ENCODE measurements around the gene CBLN1.
"Not testable (repeated sequence)": the region's sequence is repeated elsewhere in the genome, so short reads cannot be mapped to it uniquely, and the experiment has no call there.

The CBLN1 gene

GRCh38 chr16:49277766-49278566 is 3.7 kb downstream of the CBLN1 start:
- no peak for DNase-seq (ENCODE audit: low read depth)

GRCh38 chr16:49277386-49277742 is 4.3 kb downstream of the CBLN1 start:
- DNase-seq (ENCODE audit: low read depth), result no peak

- no peak for DNase-seq (ENCODE audit: low read depth)
Measured at GRCh38 chr16:49276646-49277385, 4.8 kb downstream of the CBLN1 start.

GRCh38 chr16:49275870-49276269 is 5.8 kb downstream of the CBLN1 start:
- DNase-seq (ENCODE audit: low read depth), result no peak

GRCh38 chr16:49275050-49275730 is 6.4 kb downstream of the CBLN1 start:
- DNase-seq (ENCODE audit: low read depth), result no peak

- no peak for DNase-seq (ENCODE audit: low read depth)
Measured at GRCh38 chr16:49274591-49274990, 7.0 kb downstream of the CBLN1 start.

GRCh38 chr16:49273771-49274170 is 7.9 kb downstream of the CBLN1 start:
- DNase-seq (ENCODE audit: low read depth), result no peak

- no peak for DNase-seq (ENCODE audit: low read depth)
Measured at GRCh38 chr16:49271363-49271762, 10.3 kb downstream of the CBLN1 start.

- no peak for DNase-seq (ENCODE audit: low read depth)
Measured at GRCh38 chr16:49269201-49269600, 12.4 kb downstream of the CBLN1 start.

GRCh38 chr16:49268667-49269066 is 13.0 kb downstream of the CBLN1 start:
- no peak for DNase-seq (ENCODE audit: low read depth)

- no peak for DNase-seq (ENCODE audit: low read depth)
Measured at GRCh38 chr16:49262501-49262900, 19.1 kb downstream of the CBLN1 start.

GRCh38 chr16:49261930-49262329 is 19.7 kb downstream of the CBLN1 start:
- DNase-seq (ENCODE audit: low read depth), result no peak

GRCh38 chr16:49260956-49261530 is 20.6 kb downstream of the CBLN1 start:
- DNase-seq (ENCODE audit: low read depth), result no peak

- DNase-seq (ENCODE audit: low read depth), result no peak
Measured at GRCh38 chr16:49260253-49260652, 21.4 kb downstream of the CBLN1 start.

- DNase-seq (ENCODE audit: low read depth), result no peak
Measured at GRCh38 chr16:49259330-49259729, 22.3 kb downstream of the CBLN1 start.

GRCh38 chr16:49250689-49251088 is 30.9 kb downstream of the CBLN1 start:
- DNase-seq (ENCODE audit: low read depth), result no peak

GRCh38 chr16:49248227-49248626 is 33.4 kb downstream of the CBLN1 start:
- DNase-seq (ENCODE audit: low read depth), result no peak

GRCh38 chr16:49236216-49236615 is 45.4 kb downstream of the CBLN1 start:
- no peak for DNase-seq (ENCODE audit: low read depth)

GRCh38 chr16:49228335-49228734 is 53.3 kb downstream of the CBLN1 start:
- DNase-seq (ENCODE audit: low read depth), result not testable (repeated sequence)
